Adrenal gland (tissue), 5 donors: ENCODE results near the gene VSX1.

Source experiments
- POLR2A ChIP-seq, 2 donors: fragments of 450-650 bp; IDR thresholded peaks; one replicate each; pipeline ENCODE4 v1.6.1; 2017; ENCODE audit warnings: antibody characterized with exemption in 2 of 2, mild to moderate bottlenecking in 2 of 2, moderate library complexity in 1 of 2
- TF ChIP-seq, protein P1 (sequence below), 6 experiments: fragments of 450-650 bp in 4 of 6; fragments of 200-600 bp in 2 of 6; sonication (generic) in 1 of 6; IDR thresholded peaks; 1 replicate in 5 of 6; 2 replicates in 1 of 6; pipeline versions ENCODE4 v1.5.1 to v1.8.0; 2016 to 2021; ENCODE audit warnings: antibody characterized with exemption in 6 of 6, mild to moderate bottlenecking in 2 of 6, moderate library complexity in 1 of 6
- donor health status: DM: no; HTN: no; CAD: no.

DNA sequence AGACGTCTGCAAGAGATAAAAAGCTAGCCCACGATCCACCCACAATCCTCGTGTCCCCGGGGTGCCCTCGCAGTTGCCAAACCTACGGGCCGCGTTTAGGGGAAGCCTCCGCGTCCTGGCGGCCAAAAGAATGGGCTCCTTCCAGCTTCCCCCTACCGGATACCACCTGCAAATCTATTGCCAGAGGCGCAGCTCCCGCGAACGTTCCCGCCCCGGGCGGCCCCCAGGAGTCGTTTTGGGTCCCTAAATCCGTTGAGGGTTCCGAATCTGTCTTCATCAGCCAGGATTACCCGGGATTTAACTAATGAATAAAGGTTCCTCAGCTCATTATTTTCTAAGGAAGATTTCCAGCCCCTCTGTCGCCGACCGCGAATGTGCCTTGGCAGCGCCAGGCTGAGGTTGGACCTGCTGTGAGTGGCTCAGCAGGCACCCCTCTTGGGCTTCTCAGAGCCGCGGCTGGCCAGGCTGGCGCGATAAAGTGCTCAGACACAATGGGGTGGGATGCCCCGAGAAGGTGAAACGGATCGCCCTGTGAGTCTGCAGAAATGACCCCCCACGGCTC is 2.8 kb upstream of the VSX1 start:
- TF ChIP-seq, protein P1, sequence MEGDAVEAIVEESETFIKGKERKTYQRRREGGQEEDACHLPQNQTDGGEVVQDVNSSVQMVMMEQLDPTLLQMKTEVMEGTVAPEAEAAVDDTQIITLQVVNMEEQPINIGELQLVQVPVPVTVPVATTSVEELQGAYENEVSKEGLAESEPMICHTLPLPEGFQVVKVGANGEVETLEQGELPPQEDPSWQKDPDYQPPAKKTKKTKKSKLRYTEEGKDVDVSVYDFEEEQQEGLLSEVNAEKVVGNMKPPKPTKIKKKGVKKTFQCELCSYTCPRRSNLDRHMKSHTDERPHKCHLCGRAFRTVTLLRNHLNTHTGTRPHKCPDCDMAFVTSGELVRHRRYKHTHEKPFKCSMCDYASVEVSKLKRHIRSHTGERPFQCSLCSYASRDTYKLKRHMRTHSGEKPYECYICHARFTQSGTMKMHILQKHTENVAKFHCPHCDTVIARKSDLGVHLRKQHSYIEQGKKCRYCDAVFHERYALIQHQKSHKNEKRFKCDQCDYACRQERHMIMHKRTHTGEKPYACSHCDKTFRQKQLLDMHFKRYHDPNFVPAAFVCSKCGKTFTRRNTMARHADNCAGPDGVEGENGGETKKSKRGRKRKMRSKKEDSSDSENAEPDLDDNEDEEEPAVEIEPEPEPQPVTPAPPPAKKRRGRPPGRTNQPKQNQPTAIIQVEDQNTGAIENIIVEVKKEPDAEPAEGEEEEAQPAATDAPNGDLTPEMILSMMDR (IDR thresholded peaks at IDR 0.05): no peak
- TF ChIP-seq POLR2A (IDR thresholded peaks at IDR 0.05): no peak
